GM23248 (cell line): ENCODE data around the gene EDC4.

Experiments used
- EZH2 ChIP-seq: fragments of 200-600 bp; sonication (generic); IDR thresholded peaks from 2 replicates; pipeline ENCODE4 v1.6.1; 2018; ENCODE audit warnings: antibody characterized with exemption, mild to moderate bottlenecking; ENCODE audit not compliant: insufficient read depth, poor library complexity, severe bottlenecking
- EZH2phosphoT487 ChIP-seq: fragments of 200-600 bp; sonication (generic); IDR thresholded peaks from 2 replicates; pipeline ENCODE4 v1.6.1; 2018; ENCODE audit warnings: antibody characterized with exemption, moderate library complexity, mild to moderate bottlenecking, low read depth; ENCODE audit not compliant: insufficient read depth

DNA sequence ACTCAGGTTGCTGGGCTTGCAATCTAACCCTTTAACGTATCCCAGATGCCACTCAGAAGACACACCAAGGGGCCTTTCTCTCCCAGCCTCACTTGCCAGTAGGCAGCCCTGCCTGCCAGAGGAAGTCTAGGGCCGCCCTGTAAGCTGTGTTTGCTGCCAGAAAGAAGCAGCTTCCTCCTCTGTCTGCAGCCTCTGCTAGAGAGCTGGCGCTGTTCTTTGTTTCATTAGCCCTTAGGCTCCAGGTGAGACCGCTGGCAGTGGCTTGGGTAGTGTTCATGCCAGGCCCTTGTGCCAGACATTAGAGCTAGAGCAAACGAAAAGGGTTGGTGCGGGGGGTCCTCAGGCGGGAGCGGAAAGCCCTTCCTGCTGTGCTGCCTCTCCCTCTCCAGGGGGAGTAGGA, 49.9 kb downstream of the EDC4 start:
- no peak for TF ChIP-seq EZH2phosphoT487
- TF ChIP-seq EZH2, result no peak
